GM19328 (cell line): ENCODE data around the gene HMOX1.

Experiments used
- ATAC-seq: cut with Tn5 transposase; IDR thresholded peaks from one replicate; pipeline ENCODE4 v1.9.1; 2021; ENCODE audit warnings: mild to moderate bottlenecking, moderate library complexity; ENCODE audit not compliant: unreplicated experiment

The HMOX1 gene

GRCh38 chr22:35380537-35381423, at the start of gene HMOX1:
HMOX1 (plus strand) TSS chr22:35381096; CDS start chr22:35381174, 78 bp downstream.
- ATAC-seq: peak; percentile 57

DNA sequence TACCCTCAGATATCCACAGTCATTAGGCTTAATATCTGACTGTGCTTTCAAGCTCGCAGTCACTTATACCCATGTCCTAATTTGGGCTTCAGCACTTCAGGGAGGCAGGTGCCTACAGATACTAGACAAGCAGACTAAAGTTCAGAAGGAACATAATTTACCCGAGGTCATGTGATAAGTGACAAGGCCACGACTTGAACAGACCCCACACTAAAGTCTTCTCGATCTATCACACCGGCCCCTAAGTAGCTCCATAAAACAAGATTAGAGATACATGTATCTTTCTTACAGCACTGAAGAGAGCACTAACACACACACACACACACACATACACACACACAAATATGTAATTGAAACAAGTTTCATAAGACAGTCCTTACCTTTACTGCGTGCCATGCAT, 48.6 kb upstream of the HMOX1 start:
- ATAC-seq: no peak

DNA sequence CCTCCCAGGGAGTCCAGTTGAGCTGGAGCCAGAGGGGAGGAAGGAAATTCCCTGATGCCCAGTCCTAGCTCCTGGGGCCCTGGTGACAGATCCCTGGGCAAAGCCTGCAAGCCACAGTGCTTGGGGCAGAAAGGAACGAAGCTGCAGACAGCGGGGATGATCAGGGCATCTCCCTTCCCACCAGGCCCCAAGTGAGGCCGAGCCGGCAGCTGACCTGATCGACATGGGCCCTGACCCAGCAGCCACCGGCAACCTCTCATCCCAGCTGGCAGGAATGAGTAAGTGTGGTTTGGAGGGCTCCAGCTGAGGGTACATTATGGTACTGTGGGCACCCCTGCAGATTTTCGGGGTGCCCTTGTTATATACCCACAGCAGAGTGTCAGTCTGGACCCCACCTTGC, 47.7 kb upstream of the HMOX1 start:
- no peak for ATAC-seq

DNA sequence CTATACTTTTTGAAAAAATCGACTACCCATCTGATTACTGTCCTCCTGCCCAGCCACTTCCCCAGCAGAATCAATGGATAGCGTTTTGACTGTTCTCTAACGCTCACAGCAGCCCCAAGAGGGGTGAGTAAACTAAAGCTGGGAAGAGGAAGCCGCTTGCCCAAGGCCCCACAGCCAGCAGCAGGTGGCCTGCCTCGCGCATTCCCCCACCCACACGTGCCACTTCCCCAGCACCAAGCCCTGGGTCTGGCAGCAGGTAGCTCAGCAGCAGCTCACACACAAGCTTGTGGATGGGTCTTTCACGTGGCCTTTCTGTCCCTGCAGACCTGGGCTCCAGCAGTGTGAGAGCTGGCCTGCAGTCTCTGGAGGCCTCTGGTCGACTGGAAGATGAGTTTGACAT, 46.9 kb upstream of the HMOX1 start:
- ATAC-seq: no peak

GRCh38 chr22:35335468-35335867, 45.4 kb upstream of the HMOX1 start:
- ATAC-seq: no peak

GRCh38 chr22:35335936-35336781, 44.7 kb upstream of the HMOX1 start:
- ATAC-seq: no peak

DNA sequence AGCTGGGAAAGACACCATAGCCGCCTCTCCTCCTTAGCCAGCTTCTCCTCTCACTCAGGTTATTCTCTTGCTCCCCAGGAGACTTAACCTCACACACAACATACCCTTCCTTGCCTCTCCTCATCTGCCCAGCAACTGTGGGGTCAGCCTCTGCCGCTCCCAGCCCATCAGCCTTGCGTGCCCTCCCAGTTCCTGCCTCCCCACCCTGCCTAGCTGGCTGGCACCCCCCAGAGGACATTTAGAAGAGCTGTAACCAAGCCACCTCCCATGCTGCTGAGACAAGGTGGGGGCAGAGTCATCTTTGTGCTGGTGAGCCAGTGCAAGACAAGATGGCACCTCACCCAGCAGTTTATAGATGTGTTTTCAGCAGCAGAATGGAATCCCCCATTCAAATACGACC, 43.0 kb upstream of the HMOX1 start:
- ATAC-seq: no peak

- no peak for ATAC-seq
Observed at GRCh38 chr22:35341090-35341874, 39.6 kb upstream of the HMOX1 start.

- ATAC-seq: no peak
Observed at GRCh38 chr22:35342390-35342789, 38.5 kb upstream of the HMOX1 start.

GRCh38 chr22:35343664-35344550, 37.0 kb upstream of the HMOX1 start:
- no peak for ATAC-seq

DNA sequence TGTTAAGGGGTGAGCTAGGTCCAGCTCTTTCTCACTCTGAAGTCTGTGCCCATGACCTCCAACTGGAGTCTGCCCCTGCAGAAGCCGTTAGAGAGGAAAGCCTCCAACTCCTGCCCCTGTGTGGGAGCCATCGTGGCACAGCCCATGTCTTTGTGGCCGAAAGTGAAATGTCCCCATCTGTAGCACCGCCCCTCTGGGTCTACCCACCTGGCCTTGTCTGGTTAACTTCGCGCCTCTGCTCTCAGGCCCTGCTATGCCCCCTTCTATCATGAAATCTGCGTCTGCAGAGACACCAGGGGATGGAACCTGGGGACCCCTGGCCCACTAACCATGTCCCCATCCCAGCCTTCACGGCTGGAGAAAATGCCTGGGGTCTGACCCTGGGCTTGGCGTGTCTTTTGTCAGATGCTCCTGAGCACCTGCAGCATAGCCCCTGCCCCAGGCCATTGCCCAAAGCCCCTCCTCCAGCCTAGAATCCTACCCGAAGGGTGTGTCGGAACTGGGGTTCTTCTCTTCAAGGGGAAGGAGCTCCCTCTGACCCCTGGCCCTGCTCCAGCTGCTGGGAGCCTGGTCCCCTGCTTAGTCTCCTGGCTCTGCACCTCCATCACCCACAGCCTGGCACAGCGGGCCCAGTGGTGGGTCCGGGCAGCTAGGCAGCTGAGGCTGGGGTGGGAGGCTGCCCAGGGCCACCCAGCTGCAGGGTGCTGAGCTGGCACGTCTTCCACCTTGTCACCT, 35.8 kb upstream of the HMOX1 start:
- ATAC-seq: no peak

GRCh38 chr22:35345808-35346505, 34.9 kb upstream of the HMOX1 start:
- ATAC-seq: no peak

- ATAC-seq: no peak
Observed at GRCh38 chr22:35346596-35347220, 34.2 kb upstream of the HMOX1 start.

DNA sequence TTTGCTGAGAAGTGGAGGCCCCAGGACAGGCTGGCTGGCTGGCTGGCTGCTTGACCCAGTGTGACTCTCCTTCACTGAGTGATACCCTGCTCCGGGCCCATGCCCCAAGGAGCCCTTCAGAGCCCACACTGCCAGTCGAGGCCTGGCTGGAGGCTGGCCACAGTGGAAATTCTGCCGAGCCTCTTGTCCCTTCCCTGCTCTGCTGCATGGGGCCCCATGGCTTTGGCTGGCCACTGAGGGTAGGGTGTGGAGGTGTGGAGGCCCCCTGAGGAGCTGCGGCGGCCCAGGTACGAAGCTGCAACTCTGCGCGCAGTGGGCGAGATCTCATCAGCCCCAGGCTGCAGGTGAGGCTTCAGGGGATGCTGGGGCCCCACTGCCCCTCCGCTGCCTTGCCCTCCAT, 33.4 kb upstream of the HMOX1 start:
- ATAC-seq: no peak

DNA sequence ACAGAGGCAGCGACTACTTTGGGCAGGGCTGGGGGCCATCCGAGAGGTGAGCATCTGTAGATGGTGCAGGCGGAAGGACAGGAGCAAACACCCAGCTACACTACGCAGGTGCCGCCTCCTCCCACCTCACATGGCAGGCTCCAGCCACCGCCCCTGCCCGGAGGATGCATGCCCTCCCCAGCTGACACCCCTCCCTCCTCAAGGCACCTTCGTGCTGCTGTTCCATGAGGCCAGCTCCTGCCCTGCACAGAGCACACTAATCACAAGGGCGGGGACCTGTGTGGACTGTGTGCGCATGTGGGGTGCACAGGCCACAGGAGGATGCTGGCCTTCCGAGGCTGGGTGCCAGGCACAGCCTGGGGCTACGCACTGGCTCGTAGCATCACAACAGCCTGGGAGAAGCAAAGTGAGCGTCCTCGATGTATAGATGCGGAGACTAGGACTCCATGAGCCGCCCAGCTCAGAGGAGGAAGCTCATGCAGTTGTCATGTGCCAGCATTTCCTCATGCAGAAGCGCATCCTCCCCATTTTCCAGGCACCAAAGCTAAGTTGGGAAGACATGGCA, 32.8 kb upstream of the HMOX1 start:
- no peak for ATAC-seq

DNA sequence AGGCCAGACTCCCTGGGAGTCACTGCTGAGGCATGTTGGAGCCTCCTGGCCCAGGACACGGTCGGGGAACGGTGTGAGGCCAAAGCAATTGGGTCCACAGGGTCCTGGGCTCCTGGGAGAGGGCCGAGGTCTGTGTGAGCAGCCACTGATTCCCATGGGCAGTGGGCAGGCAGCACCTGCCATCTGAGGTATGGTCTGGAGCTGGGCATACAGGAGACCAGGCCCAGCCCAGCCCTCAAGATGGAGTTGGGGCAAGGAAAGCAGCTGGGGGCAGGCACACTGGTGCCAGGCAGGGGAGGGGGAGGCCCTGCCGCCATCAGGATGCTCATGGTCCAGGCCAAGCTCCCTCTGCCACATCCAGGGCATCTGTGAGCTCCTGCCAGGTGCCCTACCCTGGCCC, 32.2 kb upstream of the HMOX1 start:
- ATAC-seq: no peak

DNA sequence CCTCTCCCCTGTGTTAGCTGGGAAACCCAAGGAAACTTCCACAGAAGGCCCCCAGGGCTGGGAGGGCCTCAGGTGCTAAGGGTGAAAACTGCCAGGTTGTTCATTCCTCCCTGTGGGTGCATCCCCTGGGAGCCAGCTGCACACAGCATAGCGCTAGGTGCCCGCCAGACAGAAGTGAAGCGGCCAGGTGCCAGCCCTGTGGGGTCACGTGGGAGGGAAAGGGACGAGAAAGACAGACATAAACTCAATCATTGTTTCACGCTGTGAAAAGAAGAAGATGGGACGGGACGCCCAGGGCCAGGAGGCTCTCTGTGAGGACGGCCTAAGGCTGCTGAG, 31.6 kb upstream of the HMOX1 start:
- ATAC-seq: no peak
